Muscle layer of colon (tissue), 2 donors: Measurements from ENCODE around the gene PRELID1.
"Not testable (repeated sequence)": the region's sequence is repeated elsewhere in the genome, so short reads cannot be mapped to it uniquely, and the experiment has no call there.

Experiments used
- H3K27ac ChIP-seq: one replicate; pipeline ENCODE4 v1.7.0; 2013; ENCODE audit warnings: low read depth, mild to moderate bottlenecking, low read length, moderate library complexity
- H3K27me3 ChIP-seq, 2 donors: one replicate each; pipeline ENCODE4 v1.7.0; 2013; ENCODE audit warnings: low read length in 2 of 2, mild to moderate bottlenecking in 2 of 2; ENCODE audit not compliant: insufficient read depth in 2 of 2, control insufficient read depth in 1 of 2
- H3K36me3 ChIP-seq: one replicate; pipeline ENCODE4 v1.7.0; 2013; ENCODE audit warnings: mild to moderate bottlenecking, low read length; ENCODE audit not compliant: insufficient read depth
- H3K4me1 ChIP-seq: one replicate; pipeline ENCODE4 v1.7.0; 2013; ENCODE audit warnings: mild to moderate bottlenecking, low read length; ENCODE audit not compliant: insufficient read depth
- H3K4me3 ChIP-seq, 2 donors: one replicate each; pipeline ENCODE4 v1.7.0; 2013; ENCODE audit warnings: low read length in 2 of 2, low read depth in 1 of 2, mild to moderate bottlenecking in 1 of 2, moderate library complexity in 1 of 2
- H3K9ac ChIP-seq: one replicate; pipeline ENCODE4 v1.7.0; 2013; ENCODE audit warnings: low read length
- H3K9me3 ChIP-seq: one replicate; pipeline ENCODE4 v1.7.0; 2013; ENCODE audit warnings: mild to moderate bottlenecking, low read length
- donor health status: abdominal sarcoma.
- donor health status: Adenocarcinoma of cecum.

The PRELID1 gene

GRCh38 chr5:177333420-177334154, 30.0 kb downstream of the PRELID1 start:
- H3K9ac ChIP-seq: no peak overlapping the region
- H3K27me3 ChIP-seq: no peaks in the 10 kb centered on the region

GRCh38 chr5:177334155-177334551, 30.6 kb downstream of the PRELID1 start:
- H3K9ac ChIP-seq: no peak overlapping the region
- H3K27me3 ChIP-seq: no peaks in the 10 kb centered on the region
- H3K27ac ChIP-seq: no peak overlapping the region
- no peaks in the 10 kb centered on the region for H3K4me1 ChIP-seq
- H3K36me3 ChIP-seq: peaks cover 60% of the 10 kb centered on the region
- H3K9me3 ChIP-seq: no peaks in the 10 kb centered on the region
- H3K4me3 ChIP-seq: no peak overlapping the region

More at GRCh38 chr5:177333420-177334154, 30.0 kb downstream of the PRELID1 start:
- H3K4me3 ChIP-seq: no peak overlapping the region
- H3K4me1 ChIP-seq: no peaks in the 10 kb centered on the region
- H3K27ac ChIP-seq: no peak overlapping the region
- H3K9me3 ChIP-seq: no peaks in the 10 kb centered on the region
- H3K36me3 ChIP-seq: peaks cover 60% of the 10 kb centered on the region

GRCh38 chr5:177334781-177335700, 31.4 kb downstream of the PRELID1 start:
- Histone ChIP-seq H3K4me3 (no peak overlapping the region), H3K36me3 (peaks cover 59% of the 10 kb centered on the region), H3K27ac (no peak overlapping the region)

GRCh38 chr5:177335701-177336065, 32.1 kb downstream of the PRELID1 start:
- no peaks in the 10 kb centered on the region for H3K9me3 ChIP-seq
- peaks cover 56% of the 10 kb centered on the region for H3K36me3 ChIP-seq
- no peaks in the 10 kb centered on the region for H3K27me3 ChIP-seq
- no peak overlapping the region for H3K9ac ChIP-seq
- no peak overlapping the region for H3K4me3 ChIP-seq
- no peak overlapping the region for H3K27ac ChIP-seq
- H3K4me1 ChIP-seq: no peaks in the 10 kb centered on the region

More at GRCh38 chr5:177334781-177335700, 31.4 kb downstream of the PRELID1 start:
- H3K27me3 ChIP-seq: no peaks in the 10 kb centered on the region
- no peaks in the 10 kb centered on the region for H3K9me3 ChIP-seq
- H3K4me1 ChIP-seq: no peaks in the 10 kb centered on the region
- H3K9ac ChIP-seq: no peak overlapping the region

GRCh38 chr5:177336112-177336511, 32.5 kb downstream of the PRELID1 start:
- Histone ChIP-seq H3K27ac (no peak overlapping the region), H3K9ac (no peak overlapping the region), H3K36me3 (peaks cover 56% of the 10 kb centered on the region)

GRCh38 chr5:177336603-177337494, 33.2 kb downstream of the PRELID1 start:
- peaks cover 63% of the 10 kb centered on the region for H3K36me3 ChIP-seq
- H3K4me3 ChIP-seq: no peak overlapping the region
- no peaks in the 10 kb centered on the region for H3K27me3 ChIP-seq
- no peak overlapping the region for H3K9ac ChIP-seq
- no peak overlapping the region for H3K27ac ChIP-seq
- no peaks in the 10 kb centered on the region for H3K9me3 ChIP-seq
- no peaks in the 10 kb centered on the region for H3K4me1 ChIP-seq

More at GRCh38 chr5:177336112-177336511, 32.5 kb downstream of the PRELID1 start:
- H3K9me3 ChIP-seq: no peaks in the 10 kb centered on the region
- no peak overlapping the region for H3K4me3 ChIP-seq
- no peaks in the 10 kb centered on the region for H3K27me3 ChIP-seq
- H3K4me1 ChIP-seq: no peaks in the 10 kb centered on the region

GRCh38 chr5:177338251-177339106, 34.9 kb downstream of the PRELID1 start:
- Histone ChIP-seq H3K27ac (no peak overlapping the region), H3K9me3 (no peaks in the 10 kb centered on the region), H3K9ac (no peak overlapping the region), H3K4me3 (no peak overlapping the region), H3K27me3 (no peaks in the 10 kb centered on the region), H3K36me3 (peaks cover 57% of the 10 kb centered on the region), H3K4me1 (no peaks in the 10 kb centered on the region)

GRCh38 chr5:177339107-177339638, 35.6 kb downstream of the PRELID1 start:
- Histone ChIP-seq H3K4me1 (no peaks in the 10 kb centered on the region), H3K9ac (no peak overlapping the region), H3K36me3 (peaks cover 50% of the 10 kb centered on the region), H3K27me3 (no peaks in the 10 kb centered on the region), H3K9me3 (no peaks in the 10 kb centered on the region), H3K4me3 (no peak overlapping the region), H3K27ac (no peak overlapping the region)

GRCh38 chr5:177343000-177343399, 39.4 kb downstream of the PRELID1 start:
- not testable (repeated sequence) for H3K9ac ChIP-seq, H3K27ac ChIP-seq, H3K4me1 ChIP-seq, H3K4me3 ChIP-seq, H3K9me3 ChIP-seq, H3K27me3 ChIP-seq
- H3K36me3 ChIP-seq: peaks cover 12% of the 10 kb centered on the region

GRCh38 chr5:177343777-177344176, 40.2 kb downstream of the PRELID1 start:
- Histone ChIP-seq H3K4me1 (no peaks in the 10 kb centered on the region), H3K9me3 (no peaks in the 10 kb centered on the region), H3K36me3 (peaks cover 9% of the 10 kb centered on the region), H3K9ac (no peak overlapping the region), H3K27me3 (no peaks in the 10 kb centered on the region), H3K27ac (no peak overlapping the region), H3K4me3 (no peak overlapping the region)
